ENCODE data around the gene EXOC4. TPM values are rescaled to one million over a fixed set of nuclear protein-coding genes. Genes with fewer than 3 reads are reported as not detected.

The EXOC4 gene
- total RNA-seq, 2 experiments from 2014 or later = 58.0 to 59.9 TPM

DNA sequence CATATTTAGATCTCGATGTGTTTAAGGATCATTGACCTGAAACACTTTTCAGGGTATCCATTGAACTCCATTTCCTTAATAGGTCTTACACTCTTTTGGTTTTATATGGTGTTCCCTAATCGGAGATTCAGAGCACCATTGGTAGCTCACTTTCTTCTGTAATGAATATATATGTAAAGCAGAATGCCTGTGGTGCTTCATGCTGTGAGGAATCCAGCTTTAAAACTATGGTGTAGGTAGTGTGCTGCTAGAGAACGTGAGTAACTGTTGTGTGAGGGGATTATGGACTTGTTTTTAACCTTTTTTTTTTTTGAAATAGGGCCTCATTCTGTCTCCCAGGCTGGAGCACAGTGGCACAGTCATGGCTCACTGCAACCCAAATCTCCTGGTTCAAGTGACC, 497.4 kb downstream of the EXOC4 start:
- no peak overlapping the region for H3K27ac ChIP-seq (ENCODE audit: low read depth in 1 of 2, low read length in 2 of 2)
- Mint-ChIP-seq H3K4me3 (no peak overlapping the region), H3K4me1 (ENCODE audit: low read depth) (no peaks in the 10 kb centered on the region), H3K27ac (no peak overlapping the region), H3K36me3 (ENCODE audit: low read depth) (peaks cover 8% of the 10 kb centered on the region), H3K9me3 (no peaks in the 10 kb centered on the region), H3K27me3 (no peaks in the 10 kb centered on the region)
- TF ChIP-seq CTCF (IDR thresholded peaks at IDR 0.05) = no peak
- H3K27me3 ChIP-seq (ENCODE audit: control insufficient read depth in 1 of 2, insufficient read depth in 2 of 2, low read length in 2 of 2) = no peaks in the 10 kb centered on the region
- ATAC-seq (ENCODE audit: poor library complexity) (no peak), DNase-seq (no peak)
- H3K4me3 ChIP-seq (ENCODE audit: low read length) = no peak overlapping the region
- intact Hi-C loops (cut with DNase I, micrococcal nuclease) = no loop called here
- ChIA-PET POLR2A (no interaction called here), CTCF (interaction anchor here (0.9 kb wide), 1 partner anchor 46 kb away, joined by 3 read pairs; no protein-coding TSS in a partner anchor)
- no peaks in the 10 kb centered on the region for H3K9me3 ChIP-seq (ENCODE audit: control insufficient read depth in 1 of 2, insufficient read depth in 1 of 2, low read length in 2 of 2)
- no peaks in the 10 kb centered on the region for H3K4me1 ChIP-seq (ENCODE audit: insufficient read depth, low read length)
- H3K36me3 ChIP-seq (ENCODE audit: insufficient read depth, low read length) = no peaks in the 10 kb centered on the region

DNA sequence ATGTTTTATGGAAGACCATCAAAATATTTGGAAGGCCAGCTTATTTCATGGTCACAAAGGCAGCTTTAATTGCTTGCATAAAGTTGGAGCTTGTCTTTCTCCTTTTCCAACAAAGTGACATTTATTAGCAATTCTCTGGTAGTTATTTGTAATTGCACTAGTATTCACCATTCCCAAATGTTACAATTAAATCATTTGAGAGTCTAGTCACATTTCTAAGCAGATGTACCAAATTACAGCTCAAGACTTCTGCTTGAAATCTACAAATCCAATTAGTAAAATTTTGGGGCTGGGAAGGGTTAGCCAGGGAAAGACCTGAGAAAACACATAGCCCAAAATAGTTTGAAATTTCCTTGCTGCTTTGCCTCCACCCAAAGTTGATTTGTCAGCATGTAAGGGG, 498.2 kb downstream of the EXOC4 start:
- Histone ChIP-seq H3K9me3 (ENCODE audit: control insufficient read depth in 1 of 2, insufficient read depth in 1 of 2, low read length in 2 of 2) (no peaks in the 10 kb centered on the region), H3K27ac (ENCODE audit: low read depth in 1 of 2, low read length in 2 of 2) (no peak overlapping the region), H3K36me3 (ENCODE audit: insufficient read depth, low read length) (no peaks in the 10 kb centered on the region), H3K27me3 (ENCODE audit: control insufficient read depth in 1 of 2, insufficient read depth in 2 of 2, low read length in 2 of 2) (no peaks in the 10 kb centered on the region), H3K4me3 (ENCODE audit: low read length) (no peak overlapping the region), H3K4me1 (ENCODE audit: insufficient read depth, low read length) (no peaks in the 10 kb centered on the region)
- CTCF ChIA-PET = no interaction called here
- no peak for TF ChIP-seq CTCF (IDR thresholded peaks at IDR 0.05)
- DNase-seq (no peak), ATAC-seq (ENCODE audit: poor library complexity) (no peak)
- POLR2A ChIA-PET = no interaction called here
- H3K4me1 Mint-ChIP-seq (ENCODE audit: low read depth) = no peaks in the 10 kb centered on the region
- H3K27ac Mint-ChIP-seq = no peak overlapping the region
- peaks cover 8% of the 10 kb centered on the region for H3K36me3 Mint-ChIP-seq (ENCODE audit: low read depth)
- H3K27me3 Mint-ChIP-seq = no peaks in the 10 kb centered on the region
- H3K9me3 Mint-ChIP-seq = no peaks in the 10 kb centered on the region
- H3K4me3 Mint-ChIP-seq = no peak overlapping the region
- intact Hi-C loops (cut with DNase I, micrococcal nuclease) = no loop called here

DNA sequence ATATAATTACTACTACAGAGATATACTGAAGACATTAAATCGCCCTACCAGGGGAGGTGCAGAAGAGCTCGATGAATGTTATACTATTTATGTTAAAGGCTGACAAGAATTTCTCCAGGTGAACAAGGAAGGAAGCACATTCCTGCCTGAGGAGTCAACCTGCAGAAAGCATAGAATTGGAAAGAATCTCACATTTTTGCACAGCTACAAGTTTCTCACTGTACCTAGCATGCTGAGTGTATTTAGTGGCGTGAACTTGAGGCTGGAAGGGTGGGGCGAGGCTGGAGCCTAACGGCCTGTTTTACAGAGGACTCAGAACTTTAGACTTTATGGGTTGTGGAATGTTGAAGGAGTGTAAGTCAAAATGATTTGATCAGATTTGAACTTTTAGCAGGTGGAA, 500.6 kb downstream of the EXOC4 start:
- no peaks in the 10 kb centered on the region for H3K9me3 ChIP-seq (ENCODE audit: control insufficient read depth in 1 of 2, insufficient read depth in 1 of 2, low read length in 2 of 2)
- H3K27me3 ChIP-seq (ENCODE audit: control insufficient read depth in 1 of 2, insufficient read depth in 2 of 2, low read length in 2 of 2) = no peaks in the 10 kb centered on the region
- no peaks in the 10 kb centered on the region for H3K9me3 Mint-ChIP-seq
- H3K36me3 ChIP-seq (ENCODE audit: insufficient read depth, low read length) = no peaks in the 10 kb centered on the region
- ATAC-seq (ENCODE audit: poor library complexity) (no peak), DNase-seq (no peak)
- H3K4me1 ChIP-seq (ENCODE audit: insufficient read depth, low read length) = no peaks in the 10 kb centered on the region
- peaks cover 8% of the 10 kb centered on the region for H3K36me3 Mint-ChIP-seq (ENCODE audit: low read depth)
- intact Hi-C loops (cut with DNase I, micrococcal nuclease) = no loop called here
- ChIA-PET POLR2A (no interaction called here), CTCF (no interaction called here)
- no peak overlapping the region for H3K4me3 ChIP-seq (ENCODE audit: low read length)
- no peaks in the 10 kb centered on the region for H3K27me3 Mint-ChIP-seq
- H3K27ac ChIP-seq (ENCODE audit: low read depth in 1 of 2, low read length in 2 of 2) = no peak overlapping the region
- TF ChIP-seq CTCF (IDR thresholded peaks at IDR 0.05) = no peak
- H3K27ac Mint-ChIP-seq = no peak overlapping the region
- no peaks in the 10 kb centered on the region for H3K4me1 Mint-ChIP-seq (ENCODE audit: low read depth)
- no peak overlapping the region for H3K4me3 Mint-ChIP-seq
